PC-9 (cell line): ENCODE results near the gene NEU1. TPM values are rescaled to one million over a fixed set of nuclear protein-coding genes. Genes with fewer than 3 reads are reported as not detected.

Experiments
- BruUV-seq: library from RNA; stranded (reverse); fragments of 400-500 nt; replicated peaks from 2 replicates; lab custom pipeline; 2021; lab: Mats Ljungman, UMichigan
- CTCF ChIA-PET: fragments of 300-600 bp; sonication (Branson Sonifier 250); formaldehyde crosslinking; loops from one replicate; lab custom pipeline; 2022; ENCODE audit warnings: antibody characterized with exemption; lab: Charles Lee
- POLR2A ChIA-PET: fragments of 300-600 bp; sonication (Branson Sonifier 250); formaldehyde crosslinking; loops from one replicate; lab custom pipeline; 2022; ENCODE audit warnings: antibody characterized with exemption; ENCODE audit not compliant: unreplicated experiment; lab: Charles Lee
- DNase-seq, 2 experiments: peaks; one replicate each; pipeline versions ENCODE4 v3.0.0 to v3.0.0-alpha.2; 2015 to 2022; ENCODE audit warnings: mixed read lengths in 1 of 2
- H2AFZ ChIP-seq: fragments of 200-600 bp; sonication (generic); 2 replicates; pipeline ENCODE4 v1.8.1; 2017; ENCODE audit warnings: antibody characterized with exemption
- H3F3A ChIP-seq: fragments of 200-600 bp; sonication (generic); 2 replicates; pipeline ENCODE4 v1.8.1; 2017; ENCODE audit warnings: antibody characterized with exemption, mild to moderate bottlenecking, low read depth; ENCODE audit not compliant: insufficient read depth
- H3K27ac ChIP-seq: fragments of 200-600 bp; sonication (generic); 2 replicates; pipeline ENCODE4 v1.6.1; 2016; ENCODE audit warnings: mixed run types
- H3K27me3 ChIP-seq: fragments of 200-600 bp; sonication (generic); 2 replicates; pipeline ENCODE4 v1.6.1; 2016; ENCODE audit warnings: low read depth, mixed run types; ENCODE audit not compliant: insufficient read depth
- H3K36me3 ChIP-seq: fragments of 200-600 bp; sonication (generic); 2 replicates; pipeline ENCODE4 v1.6.1; 2016; ENCODE audit warnings: low read depth, mixed run types
- H3K4me1 ChIP-seq: fragments of 200-600 bp; sonication (generic); replicated peaks from 2 replicates; pipeline ENCODE4 v1.6.1; 2016; ENCODE audit warnings: mixed run types; ENCODE audit not compliant: insufficient read depth
- H3K4me2 ChIP-seq: fragments of 200-600 bp; sonication (generic); 2 replicates; pipeline ENCODE4 v1.6.1; 2017; ENCODE audit warnings: mixed run types
- H3K4me3 ChIP-seq: fragments of 200-600 bp; sonication (generic); 2 replicates; pipeline ENCODE4 v1.6.1; 2016; ENCODE audit warnings: mixed run types
- H3K79me2 ChIP-seq: fragments of 200-600 bp; sonication (generic); 2 replicates; pipeline ENCODE4 v1.6.1; 2017; ENCODE audit warnings: low read depth, mixed run types
- H3K9me2 ChIP-seq: fragments of 200-600 bp; sonication (generic); 2 replicates; pipeline ENCODE4 v1.8.1; 2017; ENCODE audit warnings: mild to moderate bottlenecking; ENCODE audit not compliant: insufficient read depth
- H3K9me3 ChIP-seq: fragments of 200-600 bp; sonication (generic); 2 replicates; pipeline ENCODE4 v1.8.1; 2016; ENCODE audit warnings: low read depth; ENCODE audit not compliant: insufficient read depth
- H4K20me1 ChIP-seq: fragments of 200-600 bp; sonication (generic); 2 replicates; pipeline ENCODE4 v1.8.1; 2017; ENCODE audit not compliant: insufficient read depth
- EZH2 ChIP-seq: fragments of 200-600 bp; sonication (generic); IDR thresholded peaks from 2 replicates; pipeline ENCODE4 v1.8.0; 2017; ENCODE audit warnings: antibody characterized with exemption, low read depth
- intact Hi-C: fragments of 100-400 bp; cut with micrococcal nuclease; formaldehyde crosslinking; loops from one replicate; pipeline ENCODE4 v1.10.0; 2022; ENCODE audit not compliant: unreplicated experiment
- total RNA-seq: library from RNA; stranded (reverse); gene quantifications from 2 replicates; pipeline ENCODE4 v1.2.3, GENCODE V29; 2021
- TF ChIP-seq, protein P1 (sequence below): fragments of 200-600 bp; sonication (generic); conservative IDR thresholded peaks from 2 replicates; pipeline ENCODE4 v1.6.1; 2017; ENCODE audit warnings: mixed run types, antibody characterized with exemption, mild to moderate bottlenecking, moderate library complexity

The NEU1 gene
- total RNA-seq, 1 experiment from 2014 or later = 23.4 TPM

DNA sequence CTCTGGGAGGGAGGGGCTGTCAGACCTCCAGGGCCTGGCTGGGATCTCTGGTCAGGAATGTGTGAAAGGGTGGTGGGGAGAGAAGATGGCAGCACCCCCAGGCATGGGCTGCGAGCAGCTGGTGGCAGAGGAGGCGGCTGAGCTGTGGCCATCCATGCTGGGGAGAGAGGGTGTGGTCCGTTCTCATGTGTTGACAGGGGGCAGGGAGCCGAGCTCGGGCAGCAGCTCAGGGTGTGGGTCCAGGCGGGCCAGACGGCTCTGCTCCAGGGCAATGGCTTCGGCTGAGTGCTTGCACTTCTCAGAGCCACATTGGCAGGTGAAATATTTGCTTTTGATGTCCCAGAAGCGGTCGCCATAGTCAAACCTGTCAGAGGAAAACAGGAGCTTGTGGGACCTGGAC lies 17.3 kb upstream of the NEU1 start:
- DNase-seq = no peak
- BruUV-seq = TSS peak; percentile 19

DNA sequence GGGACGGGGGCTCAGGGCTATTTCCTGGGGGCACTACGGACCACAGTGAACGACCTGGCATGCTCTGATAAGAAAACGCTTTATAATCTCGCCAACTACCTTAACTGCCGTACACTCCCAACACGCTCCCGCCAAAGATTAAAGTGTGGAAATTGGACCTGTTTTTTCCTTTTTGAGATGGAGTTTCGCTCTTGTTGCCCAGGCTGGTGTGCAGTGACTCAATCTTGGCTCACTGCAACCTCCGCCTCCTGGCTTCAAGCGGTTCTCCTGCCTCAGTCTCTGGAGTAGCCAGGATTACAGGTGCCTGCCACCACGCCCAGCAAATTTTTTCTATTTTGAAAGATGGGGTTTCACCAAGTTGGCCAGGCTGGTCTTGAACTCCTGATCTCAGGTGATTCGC lies 16.5 kb upstream of the NEU1 start:
- CTCF ChIA-PET = interaction anchor here (0.7 kb wide), 1 partner anchor 64 kb away, joined by 3 read pairs; no protein-coding TSS in a partner anchor
- 0 out of 2 replicates have a peak overlapping the region, but pooled peaks have one; percentile 47 for H3K27ac ChIP-seq
- H3K79me2 ChIP-seq = no peaks in the 10 kb centered on the region
- no peak for TF ChIP-seq EZH2
- TF ChIP-seq, protein P1, sequence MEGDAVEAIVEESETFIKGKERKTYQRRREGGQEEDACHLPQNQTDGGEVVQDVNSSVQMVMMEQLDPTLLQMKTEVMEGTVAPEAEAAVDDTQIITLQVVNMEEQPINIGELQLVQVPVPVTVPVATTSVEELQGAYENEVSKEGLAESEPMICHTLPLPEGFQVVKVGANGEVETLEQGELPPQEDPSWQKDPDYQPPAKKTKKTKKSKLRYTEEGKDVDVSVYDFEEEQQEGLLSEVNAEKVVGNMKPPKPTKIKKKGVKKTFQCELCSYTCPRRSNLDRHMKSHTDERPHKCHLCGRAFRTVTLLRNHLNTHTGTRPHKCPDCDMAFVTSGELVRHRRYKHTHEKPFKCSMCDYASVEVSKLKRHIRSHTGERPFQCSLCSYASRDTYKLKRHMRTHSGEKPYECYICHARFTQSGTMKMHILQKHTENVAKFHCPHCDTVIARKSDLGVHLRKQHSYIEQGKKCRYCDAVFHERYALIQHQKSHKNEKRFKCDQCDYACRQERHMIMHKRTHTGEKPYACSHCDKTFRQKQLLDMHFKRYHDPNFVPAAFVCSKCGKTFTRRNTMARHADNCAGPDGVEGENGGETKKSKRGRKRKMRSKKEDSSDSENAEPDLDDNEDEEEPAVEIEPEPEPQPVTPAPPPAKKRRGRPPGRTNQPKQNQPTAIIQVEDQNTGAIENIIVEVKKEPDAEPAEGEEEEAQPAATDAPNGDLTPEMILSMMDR = no peak
- H4K20me1 ChIP-seq = no peaks in the 10 kb centered on the region
- no peaks in the 10 kb centered on the region for H3K9me3 ChIP-seq
- peak overlapping the region; percentile 36; the same call in 1 of the 2 replicates for H3K4me3 ChIP-seq
- TSS peak; percentile 96 for BruUV-seq
- intact Hi-C loops = loop anchor here (5.0 to 10.0 kb wide), 2 partner anchors 47 to 194 kb away; partner anchors contain the start of gene LY6G5C
- peaks cover 5% of the 10 kb centered on the region; the same call in 1 of the 2 replicates for H3K36me3 ChIP-seq
- DNase-seq = no peak
- H3K27me3 ChIP-seq = no peaks in the 10 kb centered on the region
- H3F3A ChIP-seq = peaks cover 28% of the 10 kb centered on the region
- POLR2A ChIA-PET = interaction anchor here (0.7 kb wide), 1 partner anchor 632 kb away, joined by 10 read pairs; no protein-coding TSS in a partner anchor
- H3K4me1 ChIP-seq = peaks cover 28% of the 10 kb centered on the region
- H2AFZ ChIP-seq = no peak overlapping the region
- peak overlapping the region; percentile 58 for H3K4me2 ChIP-seq
- no peaks in the 10 kb centered on the region for H3K9me2 ChIP-seq

More for the DNA sequence above, 17.3 kb upstream of the NEU1 start:
- intact Hi-C loops = loop anchor here (5.0 to 10.0 kb wide), 2 partner anchors 48 to 195 kb away; partner anchors contain the start of gene LY6G5C
- Histone ChIP-seq H3K4me2 (no peak overlapping the region), H4K20me1 (no peaks in the 10 kb centered on the region), H3F3A (peaks cover 22% of the 10 kb centered on the region), H3K79me2 (no peaks in the 10 kb centered on the region), H3K27me3 (no peaks in the 10 kb centered on the region), H3K9me3 (no peaks in the 10 kb centered on the region), H3K36me3 (peaks cover 5% of the 10 kb centered on the region; the same call in 1 of the 2 replicates), H3K4me3 (no peak overlapping the region), H3K9me2 (no peaks in the 10 kb centered on the region), H3K27ac (no peak overlapping the region), H2AFZ (no peak overlapping the region), H3K4me1 (peaks cover 20% of the 10 kb centered on the region)
- POLR2A ChIA-PET = no interaction called here
- CTCF ChIA-PET = interaction anchor here (0.5 kb wide), 1 partner anchor 227 kb away, joined by 3 read pairs; no protein-coding TSS in a partner anchor
- no peak for TF ChIP-seq EZH2
- TF ChIP-seq, protein P1 = no peak

DNA sequence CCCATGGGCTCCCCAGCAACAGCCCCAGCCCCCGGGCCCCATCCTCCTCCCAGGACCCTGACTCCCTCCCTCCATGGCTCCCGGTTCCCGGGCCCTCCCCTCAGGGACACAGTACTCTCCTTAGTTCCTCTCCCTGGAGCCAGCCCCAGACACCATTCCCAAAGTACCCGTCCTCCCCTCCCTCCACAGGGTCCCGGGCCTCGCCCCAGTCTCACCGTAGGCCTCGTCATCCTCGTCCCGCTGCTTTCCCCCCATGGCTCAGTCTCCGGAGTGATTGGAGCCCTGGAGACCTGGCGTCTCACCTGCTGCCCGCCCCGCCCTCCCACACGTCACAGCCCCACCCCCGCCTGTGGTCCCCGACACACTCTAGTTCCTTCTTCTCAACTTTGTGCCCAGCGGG lies 16.1 kb upstream of the NEU1 start, which contains the start of gene SLC44A4:
SLC44A4 (minus strand) TSS at position 272 of the 400 bp plus-strand sequence; CDS start at position 255, 17 bp downstream.
- ChIA-PET CTCF (interaction anchor here (0.7 kb wide), 1 partner anchor 64 kb away, joined by 3 read pairs; no protein-coding TSS in a partner anchor), POLR2A (interaction anchor here (0.7 kb wide), 1 partner anchor 631 kb away, joined by 10 read pairs; no protein-coding TSS in a partner anchor)
- Histone ChIP-seq H3K4me3 (peak within 1 kb of the TSS; percentile 36; the same call in 1 of the 2 replicates), H3K79me2 (no peaks in the 10 kb centered on the region), H3K4me1 (peaks cover 32% of the 10 kb centered on the region), H3K36me3 (peaks cover 5% of the 10 kb centered on the region; the same call in 1 of the 2 replicates), H4K20me1 (no peaks in the 10 kb centered on the region), H2AFZ (no peak within 1 kb of the TSS), H3K27me3 (no peaks in the 10 kb centered on the region), H3K4me2 (peak within 1 kb of the TSS; percentile 58), H3K27ac (0 out of 2 replicates have a peak within 1 kb of the TSS, but pooled peaks have one; percentile 47), H3K9me2 (no peaks in the 10 kb centered on the region), H3F3A (peaks cover 31% of the 10 kb centered on the region), H3K9me3 (no peaks in the 10 kb centered on the region)
- no TSS peak for BruUV-seq
- intact Hi-C loops = loop anchor here (5.0 to 10.0 kb wide), 2 partner anchors 46 to 194 kb away; partner anchors contain the start of gene LY6G5C
- peak in 1 of 2 experiments; percentile 42 for DNase-seq
- no peak for TF ChIP-seq EZH2
- TF ChIP-seq, protein P1 = no peak
